SJSA1 (cell line): ENCODE measurements around the gene LY6G5B. TPM values are rescaled to one million over a fixed set of nuclear protein-coding genes. Genes with fewer than 3 reads are reported as not detected.

Experiments
- DNase-seq, 2 experiments: peaks; one replicate each; pipeline ENCODE4 v3.0.0-alpha.2; 2015 to 2020; ENCODE audit warnings: low spot score in 2 of 2, low read depth in 1 of 2
- H3K27ac ChIP-seq: fragments of 250-450 bp; sonication (Bioruptor Pico); 2 replicates; pipeline ENCODE4 v1.5.1; 2020; ENCODE audit warnings: mild to moderate bottlenecking, moderate library complexity
- H3K27me3 ChIP-seq: fragments of 250-450 bp; sonication (Bioruptor Pico); replicated peaks from 2 replicates; pipeline ENCODE4 v1.5.1; 2020; ENCODE audit warnings: mild to moderate bottlenecking, moderate library complexity
- H3K36me3 ChIP-seq: fragments of 250-450 bp; sonication (Bioruptor Pico); 2 replicates; pipeline ENCODE4 v1.5.1; 2020; ENCODE audit warnings: mild to moderate bottlenecking
- H3K4me1 ChIP-seq: fragments of 250-450 bp; sonication (Bioruptor Pico); replicated peaks from 2 replicates; pipeline ENCODE4 v1.6.1; 2021; ENCODE audit warnings: mild to moderate bottlenecking
- H3K4me3 ChIP-seq: fragments of 250-450 bp; sonication (Bioruptor Pico); 2 replicates; pipeline ENCODE4 v1.5.1; 2020; ENCODE audit warnings: mild to moderate bottlenecking
- H3K9me3 ChIP-seq: fragments of 250-450 bp; sonication (Bioruptor Pico); replicated peaks from 2 replicates; pipeline ENCODE4 v1.5.1; 2020; ENCODE audit warnings: mild to moderate bottlenecking
- total RNA-seq: library from RNA; depleted of rRNA; stranded (reverse); fragments of >200 nt; shearing (Covaris generic); gene quantifications from 2 replicates; pipeline ENCODE4 v1.2.3, GENCODE V29; 2014

LY6G5B gene
- total RNA-seq, 1 experiment from 2014 or later: 1.6 TPM

- H3K9me3 ChIP-seq: no peaks in the 10 kb centered on the region
- no peaks in the 10 kb centered on the region for H3K27me3 ChIP-seq
- no peak for DNase-seq
- peaks cover 41% of the 10 kb centered on the region for H3K4me1 ChIP-seq
- H3K4me3 ChIP-seq: no peak overlapping the region
- H3K36me3 ChIP-seq: peaks cover 49% of the 10 kb centered on the region
- H3K27ac ChIP-seq: no peak overlapping the region
Observed at GRCh38 chr6:31663126-31663960, 6.4 kb upstream of the LY6G5B start.

- peak overlapping the region; percentile 92 for H3K27ac ChIP-seq
- no peaks in the 10 kb centered on the region for H3K27me3 ChIP-seq
- peaks cover 37% of the 10 kb centered on the region for H3K4me1 ChIP-seq
- H3K9me3 ChIP-seq: no peaks in the 10 kb centered on the region
- DNase-seq: peak; percentile 58 to 75
- peak overlapping the region; percentile 75 for H3K4me3 ChIP-seq
- H3K36me3 ChIP-seq: peaks cover 53% of the 10 kb centered on the region
Observed at GRCh38 chr6:31663961-31664789, 5.6 kb upstream of the LY6G5B start.

DNA sequence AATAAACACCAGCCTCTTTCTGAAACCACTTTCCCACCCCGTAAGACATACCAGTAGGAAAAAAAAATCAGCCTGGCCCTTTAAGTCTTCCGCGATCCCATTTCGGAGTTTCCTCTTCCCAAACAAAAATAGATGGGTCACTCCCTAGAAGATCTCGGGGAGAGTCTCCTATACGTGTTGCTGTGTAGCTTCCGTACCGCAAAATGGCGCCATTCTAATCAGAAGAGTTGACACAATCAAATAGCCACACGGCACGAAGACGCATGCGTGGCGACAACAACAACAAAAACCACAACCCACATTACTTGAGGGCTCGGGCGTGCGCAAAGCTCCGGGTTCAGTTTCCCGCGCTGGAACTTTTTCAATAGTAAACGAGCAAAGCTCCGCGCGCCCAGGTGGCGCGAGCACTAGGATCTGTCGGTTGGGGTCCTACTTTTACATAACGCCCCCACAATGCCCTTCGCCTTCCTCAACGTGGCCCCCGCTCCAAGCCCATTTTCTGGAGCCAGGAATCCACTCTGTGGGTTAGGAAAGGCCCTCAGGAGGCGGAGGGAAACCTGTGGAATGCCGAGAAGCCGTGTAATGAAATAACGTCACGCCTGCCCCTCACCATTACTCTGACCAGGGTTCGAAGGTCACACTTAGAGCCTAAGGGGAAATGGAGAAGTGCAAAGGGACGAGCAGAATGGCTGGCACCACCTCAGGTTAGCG is 4.8 kb upstream of the LY6G5B start, which contains the start of gene GPANK1:
TSS of gene GPANK1 (minus strand) at position 208 of the 711 bp plus-strand sequence. CDS start 519 bp downstream, outside the sequence.
- peak within 1 kb of the TSS; percentile 75 for H3K4me3 ChIP-seq
- peaks cover 57% of the 10 kb centered on the region for H3K36me3 ChIP-seq
- peak within 1 kb of the TSS; percentile 92 for H3K27ac ChIP-seq
- DNase-seq: peak; percentile 90 to 92
- no peaks in the 10 kb centered on the region for H3K9me3 ChIP-seq
- H3K27me3 ChIP-seq: no peaks in the 10 kb centered on the region
- peaks cover 29% of the 10 kb centered on the region for H3K4me1 ChIP-seq

DNA sequence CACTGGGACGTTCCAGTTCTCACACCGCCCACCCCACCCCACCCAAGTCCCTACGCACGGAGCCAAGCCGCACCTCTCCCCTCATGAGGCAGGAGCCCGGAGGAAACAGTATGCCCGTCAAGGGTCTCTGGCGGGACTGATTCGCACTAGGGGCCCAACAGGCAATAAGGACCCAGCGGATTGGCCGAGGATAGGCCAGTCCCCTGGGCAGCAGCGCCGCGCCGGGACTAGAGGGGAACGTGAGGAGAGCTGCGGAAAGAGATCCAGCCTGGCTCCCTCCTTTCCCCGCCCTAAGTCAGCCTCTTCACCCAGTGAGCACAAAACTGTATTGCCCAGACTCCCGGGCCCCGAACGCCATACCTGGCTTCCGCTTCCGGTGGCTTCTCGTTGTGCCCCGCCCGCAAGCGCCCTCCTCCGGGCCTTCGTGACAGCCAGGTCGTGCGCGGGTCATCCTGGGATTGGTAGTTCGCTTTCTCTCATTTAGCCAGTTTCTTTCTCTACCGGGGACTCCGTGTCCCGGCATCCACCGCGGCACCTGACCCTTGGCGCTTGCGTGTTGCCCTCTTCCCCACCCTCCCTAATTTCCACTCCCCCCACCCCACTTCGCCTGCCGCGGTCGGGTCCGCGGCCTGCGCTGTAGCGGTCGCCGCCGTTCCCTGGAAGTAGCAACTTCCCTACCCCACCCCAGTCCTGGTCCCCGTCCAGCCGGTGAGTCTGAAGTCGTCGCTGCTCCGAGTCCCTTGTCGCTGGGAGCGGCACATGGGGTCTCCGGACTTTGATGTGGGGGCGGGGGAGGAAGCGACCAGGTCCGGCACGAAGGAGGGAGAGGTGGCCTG is 4.1 kb upstream of the LY6G5B start, which contains the start of gene CSNK2B:
TSS of gene CSNK2B (plus strand) at position 580 of the 836 bp plus-strand sequence. CDS start 752 bp downstream, outside the sequence.
- Histone ChIP-seq H3K36me3 (peaks cover 64% of the 10 kb centered on the region), H3K4me3 (peak within 1 kb of the TSS; percentile 75), H3K9me3 (no peaks in the 10 kb centered on the region), H3K27ac (peak within 1 kb of the TSS; percentile 92), H3K4me1 (peaks cover 28% of the 10 kb centered on the region), H3K27me3 (no peaks in the 10 kb centered on the region)
- DNase-seq: peak; percentile 97 to 98

GRCh38 chr6:31666337-31666965 is 3.3 kb upstream of the LY6G5B start:
- H3K4me1 ChIP-seq: peaks cover 22% of the 10 kb centered on the region
- H3K27me3 ChIP-seq: no peaks in the 10 kb centered on the region
- H3K9me3 ChIP-seq: no peaks in the 10 kb centered on the region
- DNase-seq: peak in 1 of 2 experiments; percentile 9
- H3K27ac ChIP-seq: peak overlapping the region; percentile 92
- H3K4me3 ChIP-seq: peak overlapping the region; percentile 75
- H3K36me3 ChIP-seq: peaks cover 72% of the 10 kb centered on the region

- Histone ChIP-seq H3K4me1 (peaks cover 10% of the 10 kb centered on the region), H3K9me3 (no peaks in the 10 kb centered on the region; the same call in 1 of the 2 replicates), H3K27me3 (no peaks in the 10 kb centered on the region), H3K36me3 (peaks cover 32% of the 10 kb centered on the region), H3K27ac (no peak overlapping the region), H3K4me3 (no peak overlapping the region)
- no peak for DNase-seq
Observed at GRCh38 chr6:31676322-31676903, 6.6 kb downstream of the LY6G5B start.

DNA sequence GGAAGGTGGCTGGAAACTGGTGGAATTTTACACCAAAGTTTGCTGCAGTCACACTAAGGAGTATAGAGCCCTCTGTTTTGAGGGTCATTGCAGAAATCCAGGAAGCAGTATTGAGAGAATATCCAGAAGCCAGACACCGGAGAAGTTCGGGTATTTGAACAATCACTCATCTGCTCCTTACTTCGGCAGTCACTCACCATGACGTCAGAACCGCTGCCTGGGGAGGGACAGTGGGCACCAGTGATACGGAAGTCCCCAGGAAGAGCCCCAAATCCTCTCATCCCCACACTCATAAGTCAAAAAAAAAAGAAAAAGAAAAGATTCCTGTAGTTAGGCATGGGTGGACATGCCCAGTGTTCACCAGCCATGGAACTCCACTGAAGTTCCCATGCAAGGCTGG is 7.1 kb downstream of the LY6G5B start:
- Histone ChIP-seq H3K36me3 (peaks cover 27% of the 10 kb centered on the region), H3K27me3 (no peaks in the 10 kb centered on the region), H3K27ac (no peak overlapping the region), H3K4me3 (no peak overlapping the region), H3K9me3 (no peaks in the 10 kb centered on the region; the same call in 1 of the 2 replicates), H3K4me1 (peaks cover 11% of the 10 kb centered on the region)
- DNase-seq: no peak

- Histone ChIP-seq H3K9me3 (no peaks in the 10 kb centered on the region; the same call in 1 of the 2 replicates), H3K27ac (no peak overlapping the region), H3K4me3 (no peak overlapping the region), H3K27me3 (no peaks in the 10 kb centered on the region), H3K4me1 (peaks cover 11% of the 10 kb centered on the region), H3K36me3 (peaks cover 16% of the 10 kb centered on the region)
- DNase-seq: no peak
Observed at GRCh38 chr6:31677955-31678354, 8.2 kb downstream of the LY6G5B start.

GRCh38 chr6:31680226-31681134 is 10.7 kb downstream of the LY6G5B start, which contains the start of gene LY6G5C:
Gene LY6G5C, minus strand, starts transcription at chr6:31681067. Its CDS starts 694 bp downstream, at chr6:31680373.
- Histone ChIP-seq H3K4me3 (peak within 1 kb of the TSS; percentile 36), H3K27me3 (no peaks in the 10 kb centered on the region), H3K36me3 (peaks cover 6% of the 10 kb centered on the region), H3K27ac (no peak within 1 kb of the TSS), H3K4me1 (peaks cover 11% of the 10 kb centered on the region), H3K9me3 (no peaks in the 10 kb centered on the region; the same call in 1 of the 2 replicates)
- DNase-seq: peak; percentile 74 to 86

- Histone ChIP-seq H3K36me3 (peaks cover 5% of the 10 kb centered on the region), H3K4me1 (peaks cover 11% of the 10 kb centered on the region), H3K4me3 (peak overlapping the region; percentile 36), H3K27ac (no peak overlapping the region), H3K27me3 (no peaks in the 10 kb centered on the region), H3K9me3 (no peaks in the 10 kb centered on the region; the same call in 1 of the 2 replicates)
- DNase-seq: peak in 1 of 2 experiments; percentile 56
Observed at GRCh38 chr6:31681135-31681671, 11.4 kb downstream of the LY6G5B start.

DNA sequence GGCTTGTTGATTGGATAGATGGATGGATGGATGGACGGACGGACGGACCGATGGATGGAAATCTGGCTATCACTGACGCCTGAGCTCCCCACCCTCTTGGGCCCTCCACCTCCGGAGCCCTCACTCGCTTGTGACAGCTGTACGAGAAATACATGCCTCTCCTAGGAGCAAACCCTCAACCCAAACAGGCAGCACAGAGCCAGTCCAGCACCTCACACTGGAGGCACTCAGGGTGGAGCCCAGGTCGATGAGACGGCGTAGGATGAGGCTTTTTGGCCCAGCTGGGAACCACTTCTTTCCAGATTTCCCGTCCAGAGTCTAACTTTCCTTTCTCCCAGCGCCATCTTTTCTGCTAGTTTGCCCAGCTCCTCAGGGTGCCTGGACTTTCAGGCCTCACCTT is 13.8 kb downstream of the LY6G5B start:
- no peak overlapping the region for H3K27ac ChIP-seq
- H3K4me1 ChIP-seq: peaks cover 11% of the 10 kb centered on the region
- no peaks in the 10 kb centered on the region for H3K9me3 ChIP-seq
- H3K4me3 ChIP-seq: no peak overlapping the region
- no peaks in the 10 kb centered on the region for H3K27me3 ChIP-seq
- no peak for DNase-seq
- H3K36me3 ChIP-seq: peaks cover 26% of the 10 kb centered on the region
